AG10803 (cell line): ENCODE results near the gene TNPO1.

Experiments
- DNase-seq: peaks from one replicate; pipeline ENCODE4 v3.0.0; 2010; ENCODE audit warnings: low read depth
- H3K4me3 ChIP-seq: 2 replicates; pipeline ENCODE4 v1.5.1; 2011; ENCODE audit warnings: mild to moderate bottlenecking, low read length, control low read depth
- TF ChIP-seq, protein P1 (sequence below): conservative IDR thresholded peaks from 2 replicates; pipeline ENCODE4 v1.5.1; 2011; ENCODE audit warnings: mild to moderate bottlenecking, low read length, control low read depth, inconsistent platforms

Gene TNPO1

GRCh38 chr5:72818866-72819534, 2.5 kb downstream of the TNPO1 start:
- TF ChIP-seq, protein P1, sequence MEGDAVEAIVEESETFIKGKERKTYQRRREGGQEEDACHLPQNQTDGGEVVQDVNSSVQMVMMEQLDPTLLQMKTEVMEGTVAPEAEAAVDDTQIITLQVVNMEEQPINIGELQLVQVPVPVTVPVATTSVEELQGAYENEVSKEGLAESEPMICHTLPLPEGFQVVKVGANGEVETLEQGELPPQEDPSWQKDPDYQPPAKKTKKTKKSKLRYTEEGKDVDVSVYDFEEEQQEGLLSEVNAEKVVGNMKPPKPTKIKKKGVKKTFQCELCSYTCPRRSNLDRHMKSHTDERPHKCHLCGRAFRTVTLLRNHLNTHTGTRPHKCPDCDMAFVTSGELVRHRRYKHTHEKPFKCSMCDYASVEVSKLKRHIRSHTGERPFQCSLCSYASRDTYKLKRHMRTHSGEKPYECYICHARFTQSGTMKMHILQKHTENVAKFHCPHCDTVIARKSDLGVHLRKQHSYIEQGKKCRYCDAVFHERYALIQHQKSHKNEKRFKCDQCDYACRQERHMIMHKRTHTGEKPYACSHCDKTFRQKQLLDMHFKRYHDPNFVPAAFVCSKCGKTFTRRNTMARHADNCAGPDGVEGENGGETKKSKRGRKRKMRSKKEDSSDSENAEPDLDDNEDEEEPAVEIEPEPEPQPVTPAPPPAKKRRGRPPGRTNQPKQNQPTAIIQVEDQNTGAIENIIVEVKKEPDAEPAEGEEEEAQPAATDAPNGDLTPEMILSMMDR, result peak; percentile 84
- DNase-seq, result peak; percentile 57
- peak overlapping the region; percentile 82 for H3K4me3 ChIP-seq

GRCh38 chr5:72821776-72822175, 5.3 kb downstream of the TNPO1 start:
- no peak for DNase-seq
- TF ChIP-seq, protein P1, result no peak
- H3K4me3 ChIP-seq, result no peak overlapping the region

DNA sequence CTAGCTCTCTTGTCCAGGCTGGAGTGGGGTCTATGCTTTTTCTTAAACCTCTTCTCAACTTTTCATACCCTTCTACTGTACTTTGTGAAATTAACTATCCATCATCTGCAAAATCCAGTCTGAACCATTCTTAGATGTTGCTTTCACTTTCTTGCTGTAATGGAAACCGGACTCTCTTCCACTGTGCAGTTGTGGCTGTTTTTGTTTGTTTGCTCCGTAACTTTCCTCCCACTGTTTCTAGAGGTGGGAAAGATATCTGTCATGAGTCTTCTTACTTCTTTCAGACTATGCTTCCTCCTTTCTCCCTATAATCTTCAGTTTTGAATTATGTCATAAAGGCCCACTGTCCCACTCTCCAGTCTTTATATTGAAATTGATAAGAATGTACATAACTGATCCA, 6.5 kb downstream of the TNPO1 start:
- no peak overlapping the region for H3K4me3 ChIP-seq
- TF ChIP-seq, protein P1, result no peak
- DNase-seq, result no peak

DNA sequence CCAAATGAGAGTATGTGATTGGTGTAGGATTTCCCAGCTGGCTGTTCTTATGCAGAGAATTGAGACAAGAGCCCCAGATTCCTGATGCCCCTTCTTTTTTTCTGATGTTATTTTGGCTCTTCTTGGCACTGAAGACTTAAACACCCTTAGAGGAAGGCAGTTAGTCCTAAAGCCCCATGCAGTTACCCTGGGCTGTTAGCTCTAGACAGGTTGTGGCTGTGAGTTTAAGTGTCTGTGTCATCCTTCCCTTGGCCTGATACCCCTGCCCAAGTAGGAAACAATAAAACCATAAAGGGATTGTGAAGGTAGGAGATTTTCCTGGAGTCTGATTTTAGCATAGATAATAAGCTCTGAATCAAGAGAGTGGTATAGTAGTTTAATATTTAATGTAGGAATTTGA, 13.2 kb downstream of the TNPO1 start:
- no peak for DNase-seq
- TF ChIP-seq, protein P1, result no peak
- no peak overlapping the region for H3K4me3 ChIP-seq

- TF ChIP-seq, protein P1, result no peak
- DNase-seq, result no peak
- no peak overlapping the region for H3K4me3 ChIP-seq
These were observed 13.9 kb downstream of the TNPO1 start for GRCh38 chr5:72830362-72830761.

GRCh38 chr5:72831685-72832084, 15.2 kb downstream of the TNPO1 start:
- H3K4me3 ChIP-seq, result no peak overlapping the region
- DNase-seq, result no peak
- TF ChIP-seq, protein P1, result no peak

DNA sequence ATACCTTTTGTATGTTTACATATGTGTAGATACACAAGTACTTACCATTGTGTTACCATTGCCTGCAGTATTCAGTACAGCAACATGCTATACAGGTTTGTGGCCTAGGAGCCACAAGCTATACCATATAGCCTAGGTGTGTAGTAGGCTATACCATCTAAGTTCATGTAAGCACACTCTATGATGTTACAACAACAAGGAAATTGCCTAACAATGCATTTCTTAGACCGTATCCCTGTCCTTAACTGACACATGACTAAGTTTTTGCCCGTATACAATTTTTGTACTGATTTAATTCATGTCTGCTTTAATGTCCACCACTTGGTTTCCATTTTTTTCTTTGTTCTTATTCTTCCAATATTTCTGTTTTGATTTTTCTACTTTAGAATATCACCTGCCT, 18.5 kb downstream of the TNPO1 start:
- no peak for DNase-seq
- no peak overlapping the region for H3K4me3 ChIP-seq
- TF ChIP-seq, protein P1, result no peak
